GM12878 (cell line): ENCODE data around the gene RBM11. TPM values are rescaled to one million over a fixed set of nuclear protein-coding genes. Genes with fewer than 3 reads are reported as not detected.
"Not testable (repeated sequence)": the region's sequence is repeated elsewhere in the genome, so short reads cannot be mapped to it uniquely, and the experiment has no call there.

Experiments
- ATAC-seq: fragments of 200-7000 bp; cut with Tn5 transposase; 3 replicates; pipeline ENCODE4 v1.9.1; 2020; ENCODE audit warnings: mild to moderate bottlenecking, moderate library complexity
- Bru-seq: library from RNA; stranded (reverse); fragments of 400-500 nt; gene quantifications from one replicate; lab custom pipeline; 2021; lab: Mats Ljungman, UMichigan
- BruChase-seq, 2 experiments: library from RNA; stranded (reverse); fragments of 400-500 nt; gene quantifications; one replicate each; lab custom pipeline; 2021; lab: Mats Ljungman, UMichigan
- BruUV-seq: library from RNA; stranded (reverse); fragments of 400-500 nt; replicated peaks from 2 replicates; lab custom pipeline; 2021; lab: Mats Ljungman, UMichigan
- CTCF ChIA-PET: fragments of 300-600 bp; sonication (Branson Sonifier 250); formaldehyde crosslinking; extraction: SDS; loops from one replicate; lab custom pipeline; 2021; ENCODE audit warnings: inconsistent platforms; lab: Yijun Ruan, JAX
- POLR2A ChIA-PET: fragments of 350-600 bp; formaldehyde crosslinking; extraction: SDS; loops from one replicate; lab custom pipeline; 2021; ENCODE audit warnings: inconsistent platforms; lab: Charles Lee
- RAD21 ChIA-PET: fragments of 300-600 bp; sonication (Branson Sonifier 250); formaldehyde crosslinking; loops from one replicate; lab custom pipeline; 2023; ENCODE audit warnings: antibody characterized with exemption; ENCODE audit not compliant: unreplicated experiment; lab: Charles Lee
- SMC1A ChIA-PET: fragments of 300-600 bp; sonication (Branson Sonifier 250); formaldehyde crosslinking; loops from one replicate; lab custom pipeline; 2023; ENCODE audit not compliant: unreplicated experiment, uncharacterized antibody; lab: Charles Lee
- DNase-seq: peaks from one replicate; pipeline ENCODE4 v3.0.0-alpha.2; 2011; ENCODE audit warnings: low read depth, low spot score
- FAIRE-seq: peaks from 3 replicates; lab custom pipeline; 2011; peaks lifted over from hg19 to GRCh38; lab: Jason Lieb, UNC
- H2AFZ ChIP-seq: 2 replicates; pipeline ENCODE4 v1.6.0; 2011; ENCODE audit warnings: low read depth, low read length, control low read depth; ENCODE audit not compliant: control insufficient read depth
- H3K27ac ChIP-seq: 2 replicates; pipeline ENCODE4 v1.5.1; 2011; ENCODE audit warnings: control low read depth; ENCODE audit not compliant: control insufficient read depth, insufficient read depth
- H3K27me3 ChIP-seq, 2 experiments: replicated peaks in 1 of 2; 2 replicates each; pipeline versions ENCODE4 v1.6.0 to v1.6.1; 2011; ENCODE audit warnings: low read length in 1 of 2; ENCODE audit not compliant: control insufficient read depth in 2 of 2, insufficient read depth in 2 of 2
- H3K36me3 ChIP-seq, 2 experiments: 2 replicates each; pipeline ENCODE4 v1.5.1; 2011; ENCODE audit warnings: low read length in 1 of 2; ENCODE audit not compliant: control insufficient read depth in 2 of 2, insufficient read depth in 2 of 2
- H3K4me1 ChIP-seq: 2 replicates; pipeline ENCODE4 v1.6.1; 2011; ENCODE audit warnings: mild to moderate bottlenecking, low read length, moderate library complexity, mixed read lengths; ENCODE audit not compliant: control insufficient read depth, insufficient read depth
- H3K4me2 ChIP-seq: 2 replicates; pipeline ENCODE4 v1.6.0; 2011; ENCODE audit warnings: control low read depth; ENCODE audit not compliant: control insufficient read depth, insufficient read depth
- H3K4me3 ChIP-seq: fragments of 200-600 bp; sonication (generic); 2 replicates; pipeline ENCODE4 v1.5.1; 2016
- H3K79me2 ChIP-seq: 2 replicates; pipeline ENCODE4 v1.6.0; 2011; ENCODE audit warnings: low read length; ENCODE audit not compliant: control insufficient read depth, insufficient read depth
- H3K9ac ChIP-seq: 2 replicates; pipeline ENCODE4 v1.8.0; 2011; ENCODE audit warnings: low read length, control low read depth, mixed read lengths; ENCODE audit not compliant: control insufficient read depth, insufficient read depth
- H3K9me3 ChIP-seq: replicated peaks from 3 replicates; pipeline ENCODE4 v1.5.1; 2011; ENCODE audit warnings: mild to moderate bottlenecking, low read length; ENCODE audit not compliant: control insufficient read depth, insufficient read depth
- H4K20me1 ChIP-seq: 2 replicates; pipeline ENCODE4 v1.6.0; 2011; ENCODE audit not compliant: control insufficient read depth, insufficient read depth
- EGR1 ChIP-seq, 2 experiments: IDR thresholded peaks; 1 replicate in 1 of 2; 2 replicates in 1 of 2; pipeline ENCODE4 v1.6.1; 2011 to 2012; ENCODE audit warnings: low read depth in 2 of 2, low read length in 2 of 2, borderline replicate concordance in 1 of 2, mild to moderate bottlenecking in 1 of 2, moderate library complexity in 1 of 2
- JUND ChIP-seq: IDR thresholded peaks from 2 replicates; pipeline ENCODE4 v1.6.1; 2012; ENCODE audit warnings: low read depth, mild to moderate bottlenecking, low read length, improper control_type of control experiment, moderate library complexity
- WGBS: methylation state at CpG from one replicate; pipeline ENCODE4 v1.1.6; 2016; ENCODE audit warnings: low lambda C conversion rate; ENCODE audit not compliant: insufficient replicate concordance, insufficient coverage; ENCODE audit errors: missing lambda C conversion rate; 5-methylcytosine and 5-hydroxymethylcytosine counted together
- in situ Hi-C: fragments of 300-500 bp; cut with MboI; formaldehyde crosslinking; loops from 9 replicates; pipeline ENCODE4 v1.14.3; 2018; ENCODE audit warnings: mixed read lengths
- intact Hi-C: fragments of 100-400 bp; cut with micrococcal nuclease; formaldehyde crosslinking; loops from one replicate; pipeline ENCODE4 v1.14.2; 2022; ENCODE audit not compliant: unreplicated experiment
- long read RNA-seq, 2 experiments: library from polyadenylated mRNA; unstranded; transcript quantifications; one replicate each; pipeline ENCODE4 v2.0.0, GENCODE V29; 2019 to 2020
- polyA minus RNA-seq, 3 experiments: library from RNA; depleted of rRNA, polyadenylated mRNA; stranded (reverse); fragments of >200 nt; gene quantifications; 2 replicates each; pipeline ENCODE4 v1.2.3, GENCODE V29; 2011
- polyA plus RNA-seq, 11 experiments: library from polyadenylated mRNA; depleted of rRNA in 4 of 11; unstranded in 6 of 11; stranded (reverse) in 5 of 11; fragments of >200 nt; fragmentation: Nextera tagmentation in 4 of 11; fragmentation: Illumina TruSeq in 1 of 11; extraction: Ambion mirVana in 4 of 11; extraction: Trizol in 1 of 11; gene quantifications; 1 replicate in 1 of 11; 2 replicates in 10 of 11; pipeline versions ENCODE4 v1.2.1 to v1.2.3, GENCODE V29; 2011 to 2016; ENCODE audit warnings: inconsistent platforms in 2 of 11, missing spikeins in 2 of 11, low read depth in 1 of 11
- total RNA-seq, 4 experiments: library from RNA; depleted of rRNA in 3 of 4; stranded (reverse); fragments of >200 nt in 3 of 4; fragmentation: Illumina TruSeq in 1 of 4; extraction: Trizol in 1 of 4; gene quantifications; 2 replicates each; pipeline versions ENCODE4 v1.2.1 to v1.2.3, GENCODE V29; 2013 to 2021

The RBM11 gene
- 1.8 and 2.8 TPM in 2 replicates for total RNA-seq (2013; cell fraction: nucleolus; rRNA removed)
- total RNA-seq (2014; rRNA removed) (0.60 and 0.62 TPM in 2 replicates), total RNA-seq (2014; rRNA removed; fragmentation: Illumina TruSeq; extraction: Trizol) (0.28 and 0.31 TPM in 2 replicates), total RNA-seq (2021) (0.31 TPM in 1 of 2 replicates, not detected in the other), polyA plus RNA-seq (2011; rRNA removed) (1.8 and 2.2 TPM in 2 replicates), polyA plus RNA-seq (2014; fragmentation: Illumina TruSeq; extraction: Trizol) (0.35 TPM in 1 of 2 replicates, not detected in the other), polyA plus RNA-seq (2014; fragmentation: Nextera tagmentation; extraction: Ambion mirVana) (1 to 10 TPM in 1 of 2 experiments, under 1 TPM in 1; 0.35 to 1.1 TPM), polyA plus RNA-seq (2014; rRNA removed) (0.18 and 0.76 TPM in 2 replicates), polyA plus RNA-seq (2016; fragmentation: Nextera tagmentation; extraction: Ambion mirVana) (under 1 TPM in 1 of 2 experiments, not detected in 1; 0.29 TPM), polyA minus RNA-seq (2011; rRNA and poly(A)+ RNA removed) (0.66 and 1.5 TPM in 2 replicates), Bru-seq, nascent RNA (percentile 28 among the genes with signal in this experiment), BruChase-seq, experiment 1, labeled RNA remaining after a 6-hour chase (percentile 27 among the genes with signal in this experiment), BruChase-seq, experiment 2, labeled RNA remaining after a 2-hour chase (percentile 31 among the genes with signal in this experiment)
- 0.20 TPM for polyA plus RNA-seq (2011; ENCODE audit: low read depth)
- 0.80 and 1.0 TPM in 2 replicates for polyA plus RNA-seq (2011; cell fraction: cytosol; rRNA removed)
- polyA plus RNA-seq (2011; cell fraction: nucleus; rRNA removed) = 0.39 and 1.7 TPM in 2 replicates
- 0.44 and 0.64 TPM in 2 replicates for polyA plus RNA-seq (2012)
- not detected in 2 replicates for polyA minus RNA-seq (2011; cell fraction: cytosol; rRNA and poly(A)+ RNA removed)
- not detected in 2 replicates for polyA minus RNA-seq (2011; cell fraction: nucleus; rRNA and poly(A)+ RNA removed)
- long read RNA-seq, experiment 1 = 0 reads
- long read RNA-seq, experiment 2, partial matches to known transcripts = 0 of 2 reads
- long read RNA-seq, experiment 2, other reads (novel, unspliced or antisense) = 0 of 2 reads

- TF ChIP-seq EGR1 (IDR thresholded peaks at IDR 0.05; ENCODE audit: borderline replicate concordance in 1 of 2, low read depth in 2 of 2, low read length in 2 of 2) (0 out of 3 replicates have a peak, but pooled peaks of 1 of the 2 experiments have one; percentile 22), JUND (no peak)
- BruUV-seq = no TSS peak
- in situ Hi-C loops = no loop called here
- ChIA-PET POLR2A (no interaction called here), SMC1A (no interaction called here), CTCF (no interaction called here), RAD21 (interaction anchor here (0.8 kb wide), 1 partner anchor 96 kb away, joined by 3 read pairs; no protein-coding TSS in a partner anchor)
- Histone ChIP-seq H2AFZ (peak within 1 kb of the TSS; percentile 84), H3K4me2 (peak within 1 kb of the TSS; percentile 92), H3K9me3 (no peaks in the 10 kb centered on the region), H3K36me3 (no peaks in the 10 kb centered on the region), H3K27me3 (no peaks in the 10 kb centered on the region), H3K9ac (peak within 1 kb of the TSS; percentile 27; the same call in 1 of the 2 replicates), H3K79me2 (no peaks in the 10 kb centered on the region), H4K20me1 (no peaks in the 10 kb centered on the region), H3K4me1 (no peaks in the 10 kb centered on the region), H3K4me3 (peak within 1 kb of the TSS; percentile 76), H3K27ac (no peak within 1 kb of the TSS)
- DNase-seq (no peak), ATAC-seq (peak; percentile 99), FAIRE-seq (no peak)
- 6% methylated on average over 55 of the region's 55 CpGs for WGBS
- intact Hi-C loops = no loop called here
Observed at GRCh38 chr21:14215971-14216641, at the start of gene RBM11. Gene RBM11, plus strand, starts transcription at chr21:14216157. Its CDS starts 30 bp downstream, at chr21:14216187.

- intact Hi-C loops, H3K9me3 ChIP-seq, SMC1A ChIA-PET, FAIRE-seq, DNase-seq, H2AFZ ChIP-seq, ATAC-seq, H3K4me1 ChIP-seq, in situ Hi-C loops, H3K4me3 ChIP-seq, H4K20me1 ChIP-seq, BruUV-seq, CTCF ChIA-PET, H3K79me2 ChIP-seq, H3K4me2 ChIP-seq, POLR2A ChIA-PET, H3K36me3 ChIP-seq, H3K27me3 ChIP-seq, H3K27ac ChIP-seq, H3K9ac ChIP-seq: not testable (repeated sequence)
- WGBS = 40% methylated on average over 16 of the region's 16 CpGs
- RAD21 ChIA-PET = interaction anchor here (0.6 kb wide), 1 partner anchor 10 kb away, joined by 3 read pairs; no protein-coding TSS in a partner anchor
Observed at GRCh38 chr21:14166463-14167223, 49.3 kb upstream of the RBM11 start.
